ENCODE results near the gene GATA5.

GATA5 gene

GRCh38 chr20:62488470-62488869, 12.7 kb upstream of the GATA5 start:
- DNase-seq (ENCODE audit: low read depth in 4 of 4, low spot score in 1 of 4), result no peak

GRCh38 chr20:62487561-62488354, 12.0 kb upstream of the GATA5 start:
- no peak for DNase-seq (ENCODE audit: low read depth in 4 of 4, low spot score in 1 of 4)

- no peak for DNase-seq (ENCODE audit: low read depth in 4 of 4, low spot score in 1 of 4)
These were observed 11.3 kb upstream of the GATA5 start for GRCh38 chr20:62487118-62487517.

- DNase-seq (ENCODE audit: low read depth in 4 of 4, low spot score in 1 of 4), result no peak
These were observed 10.7 kb upstream of the GATA5 start for GRCh38 chr20:62486484-62486883.

- no peak for DNase-seq (ENCODE audit: low read depth in 4 of 4, low spot score in 1 of 4)
These were observed 9.9 kb upstream of the GATA5 start for GRCh38 chr20:62485701-62486089.

GRCh38 chr20:62485062-62485700, 9.4 kb upstream of the GATA5 start:
- DNase-seq (ENCODE audit: low read depth in 4 of 4, low spot score in 1 of 4), result no peak

GRCh38 chr20:62484478-62484877, 8.7 kb upstream of the GATA5 start:
- no peak for DNase-seq (ENCODE audit: low read depth in 4 of 4, low spot score in 1 of 4)

- no peak for DNase-seq (ENCODE audit: low read depth in 4 of 4, low spot score in 1 of 4)
These were observed 8.0 kb upstream of the GATA5 start for GRCh38 chr20:62483613-62484458.

GRCh38 chr20:62482974-62483373, 7.2 kb upstream of the GATA5 start:
- no peak for DNase-seq (ENCODE audit: low read depth in 4 of 4, low spot score in 1 of 4)

- no peak for DNase-seq (ENCODE audit: low read depth in 4 of 4, low spot score in 1 of 4)
These were observed 6.5 kb upstream of the GATA5 start for GRCh38 chr20:62482146-62482809.

- DNase-seq (ENCODE audit: low read depth in 4 of 4, low spot score in 1 of 4), result no peak
These were observed 5.8 kb upstream of the GATA5 start for GRCh38 chr20:62481425-62482145.

GRCh38 chr20:62480318-62480717, 4.5 kb upstream of the GATA5 start:
- DNase-seq (ENCODE audit: low read depth in 4 of 4, low spot score in 1 of 4), result no peak

- DNase-seq (ENCODE audit: low read depth in 4 of 4, low spot score in 1 of 4), result no peak
These were observed 3.9 kb upstream of the GATA5 start for GRCh38 chr20:62479656-62480055.

GRCh38 chr20:62479156-62479555, 3.4 kb upstream of the GATA5 start:
- no peak for DNase-seq (ENCODE audit: low read depth in 4 of 4, low spot score in 1 of 4)

GRCh38 chr20:62477669-62478455, 2.1 kb upstream of the GATA5 start:
- DNase-seq (ENCODE audit: low read depth in 4 of 4, low spot score in 1 of 4), result no peak

- DNase-seq (ENCODE audit: low read depth in 4 of 4, low spot score in 1 of 4), result no peak
These were observed 452 bp upstream of the GATA5 start for GRCh38 chr20:62476056-62476838.

- no peak for DNase-seq (ENCODE audit: low read depth in 4 of 4, low spot score in 1 of 4)
These were observed 596 bp downstream of the GATA5 start for GRCh38 chr20:62475027-62475771.

GRCh38 chr20:62474604-62475026, 1.2 kb downstream of the GATA5 start:
- no peak for DNase-seq (ENCODE audit: low read depth in 4 of 4, low spot score in 1 of 4)

All from stimulated activated CD4-positive, alpha-beta T cell treated with anti-CD3 and anti-CD28 coated beads, Interleukin-1b, Interleukin-23, amount 100 ng/mL, for 24 hours (primary cell).